ENCODE measurements around the gene CTIF.
"Not testable (repeated sequence)": the region's sequence is repeated elsewhere in the genome, so short reads cannot be mapped to it uniquely, and the experiment has no call there.

The CTIF gene

GRCh38 chr18:48803951-48804855 lies 265.4 kb downstream of the CTIF start:
- DNase-seq (ENCODE audit: low read depth): no peak

- no peak for DNase-seq (ENCODE audit: low read depth)
Observed at GRCh38 chr18:48804856-48805610, 266.2 kb downstream of the CTIF start.

GRCh38 chr18:48805826-48806535 lies 267.1 kb downstream of the CTIF start:
- no peak for DNase-seq (ENCODE audit: low read depth)

GRCh38 chr18:48806551-48807261 lies 267.9 kb downstream of the CTIF start:
- DNase-seq (ENCODE audit: low read depth): no peak

- DNase-seq (ENCODE audit: low read depth): no peak
Observed at GRCh38 chr18:48808476-48808875, 269.6 kb downstream of the CTIF start.

- no peak for DNase-seq (ENCODE audit: low read depth)
Observed at GRCh38 chr18:48809365-48809764, 270.5 kb downstream of the CTIF start.

- DNase-seq (ENCODE audit: low read depth): no peak
Observed at GRCh38 chr18:48810805-48811204, 272.0 kb downstream of the CTIF start.

- no peak for DNase-seq (ENCODE audit: low read depth)
Observed at GRCh38 chr18:48811401-48811800, 272.6 kb downstream of the CTIF start.

GRCh38 chr18:48811977-48812451 lies 273.2 kb downstream of the CTIF start:
- not testable (repeated sequence) for DNase-seq (ENCODE audit: low read depth)

GRCh38 chr18:48813321-48813720 lies 274.5 kb downstream of the CTIF start:
- no peak for DNase-seq (ENCODE audit: low read depth)

- DNase-seq (ENCODE audit: low read depth): no peak
Observed at GRCh38 chr18:48813833-48814489, 275.1 kb downstream of the CTIF start.

- DNase-seq (ENCODE audit: low read depth): peak; percentile 33
Observed at GRCh38 chr18:48814490-48815178, 275.8 kb downstream of the CTIF start.

- DNase-seq (ENCODE audit: low read depth): no peak
Observed at GRCh38 chr18:48815179-48815515, 276.3 kb downstream of the CTIF start.

GRCh38 chr18:48815581-48816324 lies 276.9 kb downstream of the CTIF start:
- DNase-seq (ENCODE audit: low read depth): peak; percentile 29

- no peak for DNase-seq (ENCODE audit: low read depth)
Observed at GRCh38 chr18:48816554-48816953, 277.7 kb downstream of the CTIF start.

- DNase-seq (ENCODE audit: low read depth): no peak
Observed at GRCh38 chr18:48817021-48817461, 278.2 kb downstream of the CTIF start.

GRCh38 chr18:48818329-48819254 lies 279.8 kb downstream of the CTIF start:
- DNase-seq (ENCODE audit: low read depth): no peak

GRCh38 chr18:48819276-48819675 lies 280.4 kb downstream of the CTIF start:
- no peak for DNase-seq (ENCODE audit: low read depth)
